IMR-90 (cell line): Measurements from ENCODE around the gene DNAH8.

Source experiments
- FOS ChIP-seq: fragments of 150-350 bp; IDR thresholded peaks from 2 replicates; pipeline ENCODE4 v1.6.1; 2016; ENCODE audit warnings: low read depth, low read length
- MAZ ChIP-seq: IDR thresholded peaks from 2 replicates; pipeline ENCODE4 v1.6.1; 2012; ENCODE audit warnings: low read depth, mild to moderate bottlenecking, low read length, improper control_type of control experiment, moderate library complexity, borderline replicate concordance
- MXI1 ChIP-seq: IDR thresholded peaks from 2 replicates; pipeline ENCODE4 v1.6.1; 2012; ENCODE audit warnings: low read depth, mild to moderate bottlenecking, low read length, moderate library complexity, borderline replicate concordance
- NFE2L2 ChIP-seq: fragments of 150-350 bp; IDR thresholded peaks from 2 replicates; pipeline ENCODE4 v1.6.1; 2016; ENCODE audit warnings: low read depth, mild to moderate bottlenecking, low read length
- POLR2A ChIP-seq: IDR thresholded peaks from 2 replicates; pipeline ENCODE4 v1.6.1; 2012; ENCODE audit warnings: mild to moderate bottlenecking, low read depth, low read length
- RAD21 ChIP-seq: IDR thresholded peaks from 2 replicates; pipeline ENCODE4 v1.6.1; 2012; ENCODE audit warnings: low read length, improper control_type of control experiment
- SMC3 ChIP-seq: fragments of 150-350 bp; IDR thresholded peaks from 2 replicates; pipeline ENCODE4 v1.6.1; 2016; ENCODE audit warnings: low read depth, mild to moderate bottlenecking, antibody characterized with exemption, low read length, moderate library complexity
- TF ChIP-seq, protein P1 (sequence below): conservative IDR thresholded peaks from 2 replicates; pipeline ENCODE4 v1.5.1; 2012; ENCODE audit warnings: mild to moderate bottlenecking, low read depth, low read length, improper control_type of control experiment
- TF ChIP-seq, protein P2 (sequence below): fragments of 150-350 bp; IDR thresholded peaks from 2 replicates; pipeline ENCODE4 v1.6.1; 2016; ENCODE audit warnings: low read depth, mild to moderate bottlenecking, low read length, moderate library complexity, borderline replicate concordance
- TF ChIP-seq, protein P3 (sequence below): fragments of 150-350 bp; IDR thresholded peaks from 2 replicates; pipeline ENCODE4 v1.6.1; 2017; ENCODE audit warnings: mild to moderate bottlenecking, antibody characterized with exemption, low read length, low read depth

DNA sequence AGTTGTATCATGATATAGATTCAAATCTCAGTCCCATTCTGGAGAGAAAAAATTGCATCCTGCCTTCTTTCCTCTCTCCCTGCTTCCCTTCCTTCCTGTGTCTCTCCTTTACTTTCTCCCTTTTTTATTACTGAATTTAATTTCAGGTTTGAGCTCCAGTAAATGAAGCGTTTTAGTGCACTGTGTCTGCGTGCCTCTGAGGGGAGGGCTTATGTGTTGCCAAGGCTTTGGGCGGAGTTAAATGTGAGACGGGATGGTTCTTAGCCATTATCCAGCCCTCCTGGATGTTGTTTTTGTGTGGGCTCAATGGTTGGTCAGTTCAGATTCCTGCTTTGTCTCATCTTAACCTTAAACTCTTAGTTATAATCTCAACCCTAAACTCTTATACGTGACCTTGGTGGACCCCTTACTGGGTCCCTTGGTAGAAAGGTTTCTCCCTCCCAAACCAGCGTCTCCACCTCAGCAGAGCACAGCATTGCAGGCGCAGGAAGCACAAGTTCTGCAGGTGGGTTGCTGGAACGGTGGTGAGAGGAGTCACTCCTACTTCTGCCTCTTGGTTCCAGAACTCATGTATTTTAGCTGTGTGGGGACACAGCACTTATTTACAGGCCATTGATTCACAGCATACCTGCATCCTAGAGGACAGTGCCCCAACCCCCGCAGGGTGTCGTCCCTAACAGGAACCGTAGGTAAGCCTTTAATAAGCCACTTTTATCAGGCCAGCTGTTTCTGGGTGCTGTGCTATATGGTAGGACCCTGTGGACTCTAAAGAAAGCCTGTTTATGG lies 68.5 kb downstream of the DNAH8 start:
- TF ChIP-seq, protein P1, sequence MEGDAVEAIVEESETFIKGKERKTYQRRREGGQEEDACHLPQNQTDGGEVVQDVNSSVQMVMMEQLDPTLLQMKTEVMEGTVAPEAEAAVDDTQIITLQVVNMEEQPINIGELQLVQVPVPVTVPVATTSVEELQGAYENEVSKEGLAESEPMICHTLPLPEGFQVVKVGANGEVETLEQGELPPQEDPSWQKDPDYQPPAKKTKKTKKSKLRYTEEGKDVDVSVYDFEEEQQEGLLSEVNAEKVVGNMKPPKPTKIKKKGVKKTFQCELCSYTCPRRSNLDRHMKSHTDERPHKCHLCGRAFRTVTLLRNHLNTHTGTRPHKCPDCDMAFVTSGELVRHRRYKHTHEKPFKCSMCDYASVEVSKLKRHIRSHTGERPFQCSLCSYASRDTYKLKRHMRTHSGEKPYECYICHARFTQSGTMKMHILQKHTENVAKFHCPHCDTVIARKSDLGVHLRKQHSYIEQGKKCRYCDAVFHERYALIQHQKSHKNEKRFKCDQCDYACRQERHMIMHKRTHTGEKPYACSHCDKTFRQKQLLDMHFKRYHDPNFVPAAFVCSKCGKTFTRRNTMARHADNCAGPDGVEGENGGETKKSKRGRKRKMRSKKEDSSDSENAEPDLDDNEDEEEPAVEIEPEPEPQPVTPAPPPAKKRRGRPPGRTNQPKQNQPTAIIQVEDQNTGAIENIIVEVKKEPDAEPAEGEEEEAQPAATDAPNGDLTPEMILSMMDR, result no peak
- TF ChIP-seq POLR2A (no peak), FOS (no peak), SMC3 (no peak), MAZ (no peak), RAD21 (no peak), MXI1 (no peak), NFE2L2 (no peak)
- TF ChIP-seq, protein P2, sequence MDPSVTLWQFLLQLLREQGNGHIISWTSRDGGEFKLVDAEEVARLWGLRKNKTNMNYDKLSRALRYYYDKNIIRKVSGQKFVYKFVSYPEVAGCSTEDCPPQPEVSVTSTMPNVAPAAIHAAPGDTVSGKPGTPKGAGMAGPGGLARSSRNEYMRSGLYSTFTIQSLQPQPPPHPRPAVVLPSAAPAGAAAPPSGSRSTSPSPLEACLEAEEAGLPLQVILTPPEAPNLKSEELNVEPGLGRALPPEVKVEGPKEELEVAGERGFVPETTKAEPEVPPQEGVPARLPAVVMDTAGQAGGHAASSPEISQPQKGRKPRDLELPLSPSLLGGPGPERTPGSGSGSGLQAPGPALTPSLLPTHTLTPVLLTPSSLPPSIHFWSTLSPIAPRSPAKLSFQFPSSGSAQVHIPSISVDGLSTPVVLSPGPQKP, result no peak
- TF ChIP-seq, protein P3, sequence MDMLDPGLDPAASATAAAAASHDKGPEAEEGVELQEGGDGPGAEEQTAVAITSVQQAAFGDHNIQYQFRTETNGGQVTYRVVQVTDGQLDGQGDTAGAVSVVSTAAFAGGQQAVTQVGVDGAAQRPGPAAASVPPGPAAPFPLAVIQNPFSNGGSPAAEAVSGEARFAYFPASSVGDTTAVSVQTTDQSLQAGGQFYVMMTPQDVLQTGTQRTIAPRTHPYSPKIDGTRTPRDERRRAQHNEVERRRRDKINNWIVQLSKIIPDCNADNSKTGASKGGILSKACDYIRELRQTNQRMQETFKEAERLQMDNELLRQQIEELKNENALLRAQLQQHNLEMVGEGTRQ, result no peak
